Psoas muscle (tissue), 8 donors: Measurements from ENCODE around the gene TRIM36. TPM values are rescaled to one million over a fixed set of nuclear protein-coding genes. Genes with fewer than 3 reads are reported as not detected.

ENCODE experiments used
- ATAC-seq, 4 donors: fragments of 200-7000 bp; cut with Tn5 transposase; one replicate each; pipeline ENCODE4 v1.9.1; 2020; ENCODE audit warnings: moderate library complexity in 3 of 4, mild to moderate bottlenecking in 2 of 4
- DNase-seq, 2 donors: peaks; one replicate each; pipeline ENCODE4 v3.0.0-alpha.2; 2020
- H3K27ac ChIP-seq: fragments of 200-600 bp; one replicate; pipeline ENCODE4 v1.8.0; 2022
- H3K27me3 ChIP-seq, 3 donors: fragments of 200-600 bp in 1 of 3; one replicate each; pipeline versions ENCODE4 v1.6.1 to v1.8.0; 2013 to 2022; ENCODE audit warnings: low read length in 2 of 3, mild to moderate bottlenecking in 2 of 3, moderate library complexity in 1 of 3; ENCODE audit not compliant: insufficient read depth in 3 of 3
- H3K36me3 ChIP-seq, 2 donors: fragments of 200-600 bp in 1 of 2; one replicate each; pipeline versions ENCODE4 v1.6.1 to v1.8.0; 2013 to 2022; ENCODE audit warnings: low read depth in 1 of 2, mild to moderate bottlenecking in 1 of 2, moderate library complexity in 1 of 2; ENCODE audit not compliant: insufficient read depth in 1 of 2
- H3K4me1 ChIP-seq: fragments of 200-600 bp; one replicate; pipeline ENCODE4 v1.8.0; 2022
- H3K4me3 ChIP-seq: fragments of 200-600 bp; one replicate; pipeline ENCODE4 v1.8.0; 2022; ENCODE audit warnings: mild to moderate bottlenecking
- H3K9me3 ChIP-seq: fragments of 200-600 bp; one replicate; pipeline ENCODE4 v1.8.0; 2022
- WGBS, 3 donors: extraction: QIAGEN DNeasy Blood & Tissue Kit; methylation state at CpG; one replicate each; pipeline versions ENCODE4 v1.1.6 to v1.1.7; 2013; 5-methylcytosine and 5-hydroxymethylcytosine counted together
- intact Hi-C, 2 donors: fragments of 100-400 bp; cut with DNase I; formaldehyde crosslinking; loops; one replicate each; pipeline versions ENCODE4 v1.11.0 to v1.14.2; 2022
- polyA plus RNA-seq, 3 donors: library from polyadenylated mRNA; stranded (reverse); fragments of 200-250 nt; gene quantifications; one replicate each; pipeline ENCODE4 v1.2.3, GENCODE V29; 2013
- total RNA-seq, 4 donors: library from RNA; stranded (reverse); fragmentation: NEBNext Ultra II Directional in 2 of 4; extraction: Animal tissue kit (Norgen Biotek cat#: 25700) in 2 of 4; gene quantifications; one replicate each; pipeline versions ENCODE4 v1.2.1 to v1.2.4, GENCODE V29; 2021 to 2023
- TF ChIP-seq, protein P1 (sequence below): fragments of 200-600 bp; IDR thresholded peaks from one replicate; pipeline ENCODE4 v1.8.0; 2022; ENCODE audit warnings: antibody characterized with exemption
- donor health status: healthy with polysubstance abuse.
- donor health status: DM: no; HTN: no; CAD: no; lungs with moderate emphysema.
- donor health status: Bipolar disorder and iron deficiency.
- donor health status: healthy.
- donor health status: DM: yes; HTN: yes; CAD: no.
- donor health status: DM: no; HTN: no; CAD: no.
- donor health status: DM: no; HTN: no; CAD: no.
- donor health status: DM: yes; HTN: yes; CAD: no.

The TRIM36 gene
- total and polyA plus RNA-seq, 7 donors: 0.04 to 0.75 (median 0.47) TPM; not detected in 2

DNA sequence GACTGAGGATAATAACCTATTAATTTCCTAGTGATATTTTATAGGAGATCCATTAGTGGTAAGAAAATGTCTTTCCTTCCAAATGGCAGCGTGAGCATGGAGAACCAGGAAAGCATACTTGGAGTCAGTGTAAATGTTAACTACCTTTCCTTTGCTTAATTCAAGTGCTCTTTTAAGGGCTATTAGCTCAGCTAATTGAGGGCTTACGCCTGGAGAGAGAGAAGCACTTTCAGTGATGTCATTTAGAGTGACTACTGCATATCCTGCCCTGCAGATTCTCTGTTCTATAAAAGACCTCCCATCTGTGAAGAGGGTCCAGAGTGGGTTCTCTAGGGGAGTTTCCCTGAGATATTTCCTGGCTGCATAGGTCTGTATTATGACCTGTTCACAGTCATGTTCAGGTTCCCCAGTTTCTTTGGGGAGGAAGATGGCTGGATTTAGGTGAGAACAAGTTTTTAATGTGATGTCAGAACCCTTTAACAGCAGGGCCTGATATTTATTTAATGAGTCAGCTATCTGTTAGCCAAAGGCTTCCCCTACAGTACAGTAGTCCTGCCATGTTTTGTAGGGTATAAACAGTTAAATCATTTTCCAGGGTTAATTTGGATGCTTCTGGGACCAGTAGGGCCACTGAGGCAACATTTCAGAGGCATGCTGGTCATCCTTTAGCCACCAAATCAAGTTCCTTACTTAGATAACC, 89.6 kb downstream of the TRIM36 start:
- Histone ChIP-seq H3K36me3 (no peaks in the 10 kb centered on the region), H3K4me3 (no peak overlapping the region), H3K4me1 (no peaks in the 10 kb centered on the region), H3K9me3 (no peaks in the 10 kb centered on the region), H3K27me3 (no peaks in the 10 kb centered on the region), H3K27ac (no peak overlapping the region)
- WGBS, 3 donors: 69 to 81% (median 75%) methylated on average over 2 of the region's 2 CpGs
- ATAC-seq (no peak), DNase-seq (no peak)
- intact Hi-C loops: no loop called here
- TF ChIP-seq, protein P1, sequence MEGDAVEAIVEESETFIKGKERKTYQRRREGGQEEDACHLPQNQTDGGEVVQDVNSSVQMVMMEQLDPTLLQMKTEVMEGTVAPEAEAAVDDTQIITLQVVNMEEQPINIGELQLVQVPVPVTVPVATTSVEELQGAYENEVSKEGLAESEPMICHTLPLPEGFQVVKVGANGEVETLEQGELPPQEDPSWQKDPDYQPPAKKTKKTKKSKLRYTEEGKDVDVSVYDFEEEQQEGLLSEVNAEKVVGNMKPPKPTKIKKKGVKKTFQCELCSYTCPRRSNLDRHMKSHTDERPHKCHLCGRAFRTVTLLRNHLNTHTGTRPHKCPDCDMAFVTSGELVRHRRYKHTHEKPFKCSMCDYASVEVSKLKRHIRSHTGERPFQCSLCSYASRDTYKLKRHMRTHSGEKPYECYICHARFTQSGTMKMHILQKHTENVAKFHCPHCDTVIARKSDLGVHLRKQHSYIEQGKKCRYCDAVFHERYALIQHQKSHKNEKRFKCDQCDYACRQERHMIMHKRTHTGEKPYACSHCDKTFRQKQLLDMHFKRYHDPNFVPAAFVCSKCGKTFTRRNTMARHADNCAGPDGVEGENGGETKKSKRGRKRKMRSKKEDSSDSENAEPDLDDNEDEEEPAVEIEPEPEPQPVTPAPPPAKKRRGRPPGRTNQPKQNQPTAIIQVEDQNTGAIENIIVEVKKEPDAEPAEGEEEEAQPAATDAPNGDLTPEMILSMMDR: no peak

Other genes starting within 250 kb of the TRIM36 start
- 10 to 100 TPM; 18.4 to 29.0 (median 24.3) TPM for gene PGGT1B, start 93.0 kb upstream of the TRIM36 start, total RNA-seq
- gene PGGT1B, start 93.0 kb upstream of the TRIM36 start, polyA plus RNA-seq: 1 to 10 TPM; 2.7 to 8.0 (median 5.4) TPM
- 1 to 10 TPM; 1.9 to 2.1 (median 2.1) TPM for gene CCDC112, start 126.7 kb upstream of the TRIM36 start, total RNA-seq
- gene CCDC112, start 126.7 kb upstream of the TRIM36 start, polyA plus RNA-seq: 1 to 10 TPM in 2 of 3 donors, under 1 TPM in 1; 0.85 to 2.2 (median 1.4) TPM